H1 (cell line): Measurements from ENCODE around the gene MYLK2.

Experiments used
- CBX8 ChIP-seq: fragments of 300-800, 300-1000 bp; sonication (generic); IDR thresholded peaks from 2 replicates; pipeline ENCODE4 v1.7.1; 2016; ENCODE audit warnings: low read depth, low read length, borderline replicate concordance
- CTCF ChIP-seq, 3 experiments: IDR thresholded peaks; 1 replicate in 2 of 3; 2 replicates in 1 of 3; pipeline versions ENCODE4 v1.5.1 to v1.6.1; 2011; ENCODE audit warnings: low read length in 3 of 3, mild to moderate bottlenecking in 3 of 3, inconsistent platforms in 2 of 3, low read depth in 1 of 3, moderate library complexity in 1 of 3; ENCODE audit not compliant: insufficient read depth in 1 of 3; ENCODE audit errors: control extremely low read depth in 1 of 3
- EZH2 ChIP-seq: fragments of 200-600 bp; sonication (generic); IDR thresholded peaks from 2 replicates; pipeline ENCODE4 v1.7.1; 2012; ENCODE audit warnings: low read depth, mild to moderate bottlenecking, moderate library complexity, low read length, inconsistent platforms; ENCODE audit not compliant: severe bottlenecking

GRCh38 chr20:31824125-31824485, 4.9 kb downstream of the MYLK2 start:
- TF ChIP-seq EZH2 (no peak), CBX8 (no peak), CTCF (IDR thresholded peaks at IDR 0.05; ENCODE audit: control extremely low read depth in 1 of 3, insufficient read depth in 1 of 3, low read depth in 1 of 3, low read length in 3 of 3) (no peak)
